ENCODE results near the gene ZFX. TPM values are rescaled to one million over a fixed set of nuclear protein-coding genes. Genes with fewer than 3 reads are reported as not detected.

Gene ZFX
- total RNA-seq, 3 donors from 2014 or later (not counting 1 experiment from before 2014, with no cell fraction given) = 60.9 to 123 (median 63.0) TPM

GRCh38 chrX:24216037-24216436 lies 66.5 kb downstream of the ZFX start:
- H3K27me3 ChIP-seq (ENCODE audit: control insufficient read depth, insufficient read depth, low read length) = no peaks in the 10 kb centered on the region
- no peaks in the 10 kb centered on the region for H3K9me3 ChIP-seq (ENCODE audit: control insufficient read depth, insufficient read depth, low read length)
- peaks cover 0 to 9% of the 10 kb centered on the region in 2 donors for H3K4me1 Mint-ChIP-seq
- no peak for DNase-seq
- peaks cover 1% of the 10 kb centered on the region for H3K36me3 Mint-ChIP-seq
- H3K27ac Mint-ChIP-seq = peak overlapping the region; percentile 44 to 69
- WGBS (ENCODE audit: insufficient coverage) = 83% methylated on average over 2 of the region's 4 CpGs
- TF ChIP-seq CTCF (IDR thresholded peaks at IDR 0.05) = no peak
- intact Hi-C loops (cut with micrococcal nuclease) = no loop called here
- ATAC-seq = no peak
- no peaks in the 10 kb centered on the region for H3K9me3 Mint-ChIP-seq
- H3K4me3 ChIP-seq (ENCODE audit: low read length) = no peak overlapping the region
- no peaks in the 10 kb centered on the region for H3K4me1 ChIP-seq (ENCODE audit: control insufficient read depth, insufficient read depth, low read length)
- no peak overlapping the region for H3K4me3 Mint-ChIP-seq
- no peaks in the 10 kb centered on the region for H3K27me3 Mint-ChIP-seq (ENCODE audit: low read depth in 2 of 2)
- no peak overlapping the region for H3K27ac ChIP-seq (ENCODE audit: low read length)
- peaks cover 14% of the 10 kb centered on the region for H3K36me3 ChIP-seq (ENCODE audit: control insufficient read depth, insufficient read depth, low read length)

- Mint-ChIP-seq H3K4me3 (no peak overlapping the region), H3K9me3 (no peaks in the 10 kb centered on the region), H3K4me1 (peaks cover 0 to 9% of the 10 kb centered on the region in 2 donors), H3K27me3 (ENCODE audit: low read depth in 2 of 2) (no peaks in the 10 kb centered on the region), H3K36me3 (no peaks in the 10 kb centered on the region), H3K27ac (peak overlapping the region; percentile 44 to 69)
- Histone ChIP-seq H3K36me3 (ENCODE audit: control insufficient read depth, insufficient read depth, low read length) (peaks cover 9% of the 10 kb centered on the region), H3K27ac (ENCODE audit: low read length) (no peak overlapping the region), H3K27me3 (ENCODE audit: control insufficient read depth, insufficient read depth, low read length) (no peaks in the 10 kb centered on the region), H3K4me1 (ENCODE audit: control insufficient read depth, insufficient read depth, low read length) (no peaks in the 10 kb centered on the region), H3K4me3 (ENCODE audit: low read length) (no peak overlapping the region), H3K9me3 (ENCODE audit: control insufficient read depth, insufficient read depth, low read length) (no peaks in the 10 kb centered on the region)
- WGBS (ENCODE audit: insufficient coverage) = no CpG with 5 or more reads among the region's 1 CpG
- ATAC-seq (no peak), DNase-seq (no peak)
- TF ChIP-seq CTCF (IDR thresholded peaks at IDR 0.05) = no peak
- intact Hi-C loops (cut with micrococcal nuclease) = no loop called here
Observed at GRCh38 chrX:24216827-24217226, 67.3 kb downstream of the ZFX start.

- no peak for ATAC-seq
- H3K27ac Mint-ChIP-seq = peak overlapping the region in 1 of 2 donors; percentile 74
- TF ChIP-seq CTCF (IDR thresholded peaks at IDR 0.05) = no peak
- Histone ChIP-seq H3K27ac (ENCODE audit: low read length) (no peak overlapping the region), H3K4me1 (ENCODE audit: control insufficient read depth, insufficient read depth, low read length) (no peaks in the 10 kb centered on the region), H3K9me3 (ENCODE audit: control insufficient read depth, insufficient read depth, low read length) (no peaks in the 10 kb centered on the region), H3K36me3 (ENCODE audit: control insufficient read depth, insufficient read depth, low read length) (peaks cover 4% of the 10 kb centered on the region), H3K27me3 (ENCODE audit: control insufficient read depth, insufficient read depth, low read length) (no peaks in the 10 kb centered on the region), H3K4me3 (ENCODE audit: low read length) (no peak overlapping the region)
- H3K27me3 Mint-ChIP-seq (ENCODE audit: low read depth in 2 of 2) = no peaks in the 10 kb centered on the region
- H3K4me1 Mint-ChIP-seq = peaks cover 0 to 9% of the 10 kb centered on the region in 2 donors
- H3K36me3 Mint-ChIP-seq = no peaks in the 10 kb centered on the region
- no peaks in the 10 kb centered on the region for H3K9me3 Mint-ChIP-seq
- no peak for DNase-seq
- H3K4me3 Mint-ChIP-seq = no peak overlapping the region
- 80% methylated on average over 6 of the region's 8 CpGs for WGBS (ENCODE audit: insufficient coverage)
- intact Hi-C loops (cut with micrococcal nuclease) = no loop called here
Observed at GRCh38 chrX:24219320-24219719, 69.8 kb downstream of the ZFX start.

- peaks cover 0 to 9% of the 10 kb centered on the region in 2 donors for H3K4me1 Mint-ChIP-seq
- TF ChIP-seq CTCF (IDR thresholded peaks at IDR 0.05) = no peak
- no peak overlapping the region for H3K27ac ChIP-seq (ENCODE audit: low read length)
- no peak overlapping the region for H3K4me3 ChIP-seq (ENCODE audit: low read length)
- DNase-seq = no peak
- no peaks in the 10 kb centered on the region for H3K36me3 Mint-ChIP-seq
- no peaks in the 10 kb centered on the region for H3K36me3 ChIP-seq (ENCODE audit: control insufficient read depth, insufficient read depth, low read length)
- H3K9me3 Mint-ChIP-seq = no peaks in the 10 kb centered on the region
- 96% methylated on average over 4 of the region's 5 CpGs for WGBS (ENCODE audit: insufficient coverage)
- intact Hi-C loops (cut with micrococcal nuclease) = no loop called here
- no peaks in the 10 kb centered on the region for H3K27me3 Mint-ChIP-seq (ENCODE audit: low read depth in 2 of 2)
- no peaks in the 10 kb centered on the region for H3K9me3 ChIP-seq (ENCODE audit: control insufficient read depth, insufficient read depth, low read length)
- H3K4me1 ChIP-seq (ENCODE audit: control insufficient read depth, insufficient read depth, low read length) = no peaks in the 10 kb centered on the region
- H3K4me3 Mint-ChIP-seq = no peak overlapping the region
- no peaks in the 10 kb centered on the region for H3K27me3 ChIP-seq (ENCODE audit: control insufficient read depth, insufficient read depth, low read length)
- H3K27ac Mint-ChIP-seq = no peak overlapping the region
- ATAC-seq = no peak
Observed at GRCh38 chrX:24221872-24222271, 72.3 kb downstream of the ZFX start.

Data from natural killer cell (primary cell).